WTC11 (cell line): ENCODE results near the gene IQCE. TPM values are rescaled to one million over a fixed set of nuclear protein-coding genes. Genes with fewer than 3 reads are reported as not detected.
A peak's percentile ranks its signal among the peaks of the same experiment; 100 is the strongest.

Experiments used
- ATAC-seq: fragments of 200-7000 bp; cut with Tn5 transposase; 2 replicates; pipeline ENCODE4 v1.10.0; 2021; ENCODE audit warnings: mild to moderate bottlenecking, moderate library complexity
- CTCF ChIA-PET: fragments of 300-600 bp; sonication (Branson Sonifier 250); formaldehyde crosslinking; loops from one replicate; lab custom pipeline; 2021; ENCODE audit warnings: antibody characterized with exemption; lab: Charles Lee
- POLR2A ChIA-PET: fragments of 350-600 bp; sonication (Branson Sonifier 250); formaldehyde crosslinking; loops from one replicate; lab custom pipeline; 2021; ENCODE audit warnings: antibody characterized with exemption; lab: Charles Lee
- DNase-seq: peaks from one replicate; pipeline ENCODE4 v3.0.0; 2021; ENCODE audit warnings: low spot score
- H3K27ac Mint-ChIP-seq: 2 replicates; pipeline ENCODE4 v1.8.0; 2021; ENCODE audit warnings: mixed read lengths
- H3K27me3 Mint-ChIP-seq: 2 replicates; pipeline ENCODE4 v1.8.0; 2021; ENCODE audit warnings: low read depth, mild to moderate bottlenecking, moderate library complexity, mixed read lengths
- H3K36me3 Mint-ChIP-seq: 2 replicates; pipeline ENCODE4 v1.8.0; 2021; ENCODE audit warnings: mixed read lengths
- H3K4me1 Mint-ChIP-seq: 2 replicates; pipeline ENCODE4 v1.8.0; 2022; ENCODE audit warnings: mixed read lengths
- H3K4me3 Mint-ChIP-seq: 2 replicates; pipeline ENCODE4 v1.8.0; 2021; ENCODE audit warnings: mild to moderate bottlenecking, moderate library complexity, mixed read lengths
- H3K9me3 Mint-ChIP-seq: 2 replicates; pipeline ENCODE4 v1.8.0; 2021; ENCODE audit warnings: mixed read lengths
- ATF2 ChIP-seq: sonication (generic); formaldehyde crosslinking; IDR thresholded peaks from 2 replicates; pipeline ENCODE4 v1.8.1; 2022; ENCODE audit warnings: low read depth, missing genetic modification reagents, borderline replicate concordance
- HMGA2 ChIP-seq: fragments of 250-450 bp; sonication (Bioruptor Pico); IDR thresholded peaks from 2 replicates; pipeline ENCODE4 v1.4.0; 2021; ENCODE audit warnings: mild to moderate bottlenecking, moderate library complexity
- MYBL2 ChIP-seq: sonication (generic); formaldehyde crosslinking; IDR thresholded peaks from 2 replicates; pipeline ENCODE4 v1.8.1; 2023; ENCODE audit warnings: mild to moderate bottlenecking, moderate library complexity, missing genetic modification reagents
- NFE2L1 ChIP-seq: sonication (generic); formaldehyde crosslinking; IDR thresholded peaks from 2 replicates; pipeline ENCODE4 v1.8.1; 2023; ENCODE audit warnings: missing genetic modification reagents
- SOX15 ChIP-seq: fragments of 250-450 bp; sonication (Bioruptor Pico); IDR thresholded peaks from 2 replicates; pipeline ENCODE4 v1.9.0; 2021; ENCODE audit warnings: mild to moderate bottlenecking
- TCF7 ChIP-seq: sonication (generic); formaldehyde crosslinking; IDR thresholded peaks from 2 replicates; pipeline ENCODE4 v1.8.0; 2022; ENCODE audit warnings: mild to moderate bottlenecking, low read depth, missing genetic modification reagents, moderate library complexity
- USF2 ChIP-seq: sonication (generic); formaldehyde crosslinking; IDR thresholded peaks from 2 replicates; pipeline ENCODE4 v1.8.1; 2023; ENCODE audit warnings: mild to moderate bottlenecking, missing genetic modification reagents, moderate library complexity
- ZNF416 ChIP-seq: fragments of 250-450 bp; sonication (Bioruptor Pico); IDR thresholded peaks from 2 replicates; pipeline ENCODE4 v1.9.0; 2021; ENCODE audit warnings: mild to moderate bottlenecking, inconsistent platforms
- ZNF423 ChIP-seq: fragments of 250-450 bp; sonication (Bioruptor Pico); IDR thresholded peaks from 2 replicates; pipeline ENCODE4 v2.1.2; 2022; ENCODE audit warnings: mild to moderate bottlenecking, moderate library complexity
- ZNF671 ChIP-seq: fragments of 250-450 bp; sonication (Bioruptor Pico); IDR thresholded peaks from 2 replicates; pipeline ENCODE4 v1.8.0; 2021; ENCODE audit warnings: mild to moderate bottlenecking
- total RNA-seq: library from RNA; stranded (reverse); gene quantifications from 3 replicates; pipeline ENCODE4 v1.2.3, GENCODE V29; 2021
- TF ChIP-seq, protein P1 (sequence below): fragments of 250-450 bp; sonication (Bioruptor Pico); IDR thresholded peaks from 2 replicates; pipeline ENCODE4 v1.9.0; 2021; ENCODE audit warnings: mild to moderate bottlenecking, borderline replicate concordance
- TF ChIP-seq, protein P2 (sequence below): sonication (generic); formaldehyde crosslinking; IDR thresholded peaks from 2 replicates; pipeline ENCODE4 v1.8.1; 2023; ENCODE audit warnings: mild to moderate bottlenecking, moderate library complexity, missing genetic modification reagents
- TF ChIP-seq, protein P3 (sequence below): sonication (generic); formaldehyde crosslinking; conservative IDR thresholded peaks from 2 replicates; pipeline ENCODE4 v1.8.1; 2023; ENCODE audit warnings: mild to moderate bottlenecking, low read depth, missing genetic modification reagents, moderate library complexity
- TF ChIP-seq, protein P4 (sequence below): sonication (generic); formaldehyde crosslinking; IDR thresholded peaks from 2 replicates; pipeline ENCODE4 v1.8.0; 2023; ENCODE audit warnings: missing genetic modification reagents, mild to moderate bottlenecking, borderline replicate concordance

IQCE gene
- total RNA-seq, 1 experiment from 2014 or later, result 4.4 TPM

DNA sequence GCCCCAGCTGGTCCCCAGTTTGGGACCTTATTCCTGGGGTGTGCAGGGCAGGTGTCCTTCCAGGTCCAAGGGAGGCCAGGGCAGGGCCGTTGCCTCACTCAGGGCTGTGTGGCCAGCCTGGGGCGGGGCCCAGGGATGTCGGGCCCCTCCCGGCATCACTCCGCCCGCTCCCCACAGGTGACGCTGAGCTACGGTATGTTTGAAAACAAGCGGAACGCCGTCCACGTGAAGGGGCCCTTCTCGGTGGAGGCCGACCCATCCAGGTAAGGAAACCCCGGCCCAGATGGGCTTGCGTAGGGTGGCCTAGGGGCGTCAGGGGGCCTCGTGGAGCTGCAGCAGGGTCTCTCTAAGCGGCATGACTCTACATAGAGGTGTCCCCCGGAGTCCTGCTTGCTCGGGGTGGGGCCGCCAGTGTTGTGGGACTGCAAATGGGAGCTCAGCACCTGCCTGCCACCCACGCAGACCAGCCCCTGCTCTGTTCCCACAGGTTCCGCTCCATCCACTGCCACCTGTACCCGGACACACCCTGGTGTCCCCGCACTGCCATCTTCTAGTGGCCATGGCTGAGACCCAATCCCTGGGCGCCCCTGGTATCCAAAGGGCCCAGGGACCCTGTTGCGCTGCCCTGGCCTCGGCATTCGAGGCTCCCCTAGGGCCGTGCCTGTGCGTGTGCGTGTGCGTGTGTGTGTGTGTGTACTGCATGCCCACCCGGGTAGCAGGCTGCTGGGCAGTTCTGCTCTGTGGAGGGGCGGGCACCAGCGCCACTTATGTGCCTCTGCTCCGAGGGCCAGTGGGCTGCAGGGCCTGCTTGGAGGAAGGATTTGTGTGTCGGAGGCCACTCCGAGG lies 31.9 kb upstream of the IQCE start:
- CTCF ChIA-PET, result interaction anchor here (0.6 to 7.1 kb wide), 8 partner anchors 29 to 178 kb away, joined by 3 to 65 read pairs (median 4); no protein-coding TSS in a partner anchor
- H3K27ac Mint-ChIP-seq, result no peak overlapping the region; the same call in 1 of the 2 replicates
- no peak for ATAC-seq
- no peaks in the 10 kb centered on the region for H3K9me3 Mint-ChIP-seq
- POLR2A ChIA-PET, result no interaction called here
- no peak for DNase-seq
- peaks cover 5% of the 10 kb centered on the region; the same call in 1 of the 2 replicates for H3K36me3 Mint-ChIP-seq
- H3K4me3 Mint-ChIP-seq, result no peak overlapping the region
- TF ChIP-seq, protein P1, sequence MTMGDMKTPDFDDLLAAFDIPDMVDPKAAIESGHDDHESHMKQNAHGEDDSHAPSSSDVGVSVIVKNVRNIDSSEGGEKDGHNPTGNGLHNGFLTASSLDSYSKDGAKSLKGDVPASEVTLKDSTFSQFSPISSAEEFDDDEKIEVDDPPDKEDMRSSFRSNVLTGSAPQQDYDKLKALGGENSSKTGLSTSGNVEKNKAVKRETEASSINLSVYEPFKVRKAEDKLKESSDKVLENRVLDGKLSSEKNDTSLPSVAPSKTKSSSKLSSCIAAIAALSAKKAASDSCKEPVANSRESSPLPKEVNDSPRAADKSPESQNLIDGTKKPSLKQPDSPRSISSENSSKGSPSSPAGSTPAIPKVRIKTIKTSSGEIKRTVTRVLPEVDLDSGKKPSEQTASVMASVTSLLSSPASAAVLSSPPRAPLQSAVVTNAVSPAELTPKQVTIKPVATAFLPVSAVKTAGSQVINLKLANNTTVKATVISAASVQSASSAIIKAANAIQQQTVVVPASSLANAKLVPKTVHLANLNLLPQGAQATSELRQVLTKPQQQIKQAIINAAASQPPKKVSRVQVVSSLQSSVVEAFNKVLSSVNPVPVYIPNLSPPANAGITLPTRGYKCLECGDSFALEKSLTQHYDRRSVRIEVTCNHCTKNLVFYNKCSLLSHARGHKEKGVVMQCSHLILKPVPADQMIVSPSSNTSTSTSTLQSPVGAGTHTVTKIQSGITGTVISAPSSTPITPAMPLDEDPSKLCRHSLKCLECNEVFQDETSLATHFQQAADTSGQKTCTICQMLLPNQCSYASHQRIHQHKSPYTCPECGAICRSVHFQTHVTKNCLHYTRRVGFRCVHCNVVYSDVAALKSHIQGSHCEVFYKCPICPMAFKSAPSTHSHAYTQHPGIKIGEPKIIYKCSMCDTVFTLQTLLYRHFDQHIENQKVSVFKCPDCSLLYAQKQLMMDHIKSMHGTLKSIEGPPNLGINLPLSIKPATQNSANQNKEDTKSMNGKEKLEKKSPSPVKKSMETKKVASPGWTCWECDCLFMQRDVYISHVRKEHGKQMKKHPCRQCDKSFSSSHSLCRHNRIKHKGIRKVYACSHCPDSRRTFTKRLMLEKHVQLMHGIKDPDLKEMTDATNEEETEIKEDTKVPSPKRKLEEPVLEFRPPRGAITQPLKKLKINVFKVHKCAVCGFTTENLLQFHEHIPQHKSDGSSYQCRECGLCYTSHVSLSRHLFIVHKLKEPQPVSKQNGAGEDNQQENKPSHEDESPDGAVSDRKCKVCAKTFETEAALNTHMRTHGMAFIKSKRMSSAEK (CRISPR knock-in tag), result no peak
- TF ChIP-seq, protein P2, sequence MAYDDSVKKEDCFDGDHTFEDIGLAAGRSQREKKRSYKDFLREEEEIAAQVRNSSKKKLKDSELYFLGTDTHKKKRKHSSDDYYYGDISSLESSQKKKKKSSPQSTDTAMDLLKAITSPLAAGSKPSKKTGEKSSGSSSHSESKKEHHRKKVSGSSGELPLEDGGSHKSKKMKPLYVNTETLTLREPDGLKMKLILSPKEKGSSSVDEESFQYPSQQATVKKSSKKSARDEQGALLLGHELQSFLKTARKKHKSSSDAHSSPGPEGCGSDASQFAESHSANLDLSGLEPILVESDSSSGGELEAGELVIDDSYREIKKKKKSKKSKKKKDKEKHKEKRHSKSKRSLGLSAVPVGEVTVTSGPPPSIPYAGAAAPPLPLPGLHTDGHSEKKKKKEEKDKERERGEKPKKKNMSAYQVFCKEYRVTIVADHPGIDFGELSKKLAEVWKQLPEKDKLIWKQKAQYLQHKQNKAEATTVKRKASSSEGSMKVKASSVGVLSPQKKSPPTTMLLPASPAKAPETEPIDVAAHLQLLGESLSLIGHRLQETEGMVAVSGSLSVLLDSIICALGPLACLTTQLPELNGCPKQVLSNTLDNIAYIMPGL (CRISPR knock-in tag), result 0 out of 2 replicates have a peak, but pooled peaks have one; percentile 12
- TF ChIP-seq MYBL2 (CRISPR knock-in tag) (no peak), SOX15 (no peak), NFE2L1 (CRISPR knock-in tag) (no peak), ZNF416 (CRISPR knock-in tag) (no peak)
- TF ChIP-seq, protein P3, sequence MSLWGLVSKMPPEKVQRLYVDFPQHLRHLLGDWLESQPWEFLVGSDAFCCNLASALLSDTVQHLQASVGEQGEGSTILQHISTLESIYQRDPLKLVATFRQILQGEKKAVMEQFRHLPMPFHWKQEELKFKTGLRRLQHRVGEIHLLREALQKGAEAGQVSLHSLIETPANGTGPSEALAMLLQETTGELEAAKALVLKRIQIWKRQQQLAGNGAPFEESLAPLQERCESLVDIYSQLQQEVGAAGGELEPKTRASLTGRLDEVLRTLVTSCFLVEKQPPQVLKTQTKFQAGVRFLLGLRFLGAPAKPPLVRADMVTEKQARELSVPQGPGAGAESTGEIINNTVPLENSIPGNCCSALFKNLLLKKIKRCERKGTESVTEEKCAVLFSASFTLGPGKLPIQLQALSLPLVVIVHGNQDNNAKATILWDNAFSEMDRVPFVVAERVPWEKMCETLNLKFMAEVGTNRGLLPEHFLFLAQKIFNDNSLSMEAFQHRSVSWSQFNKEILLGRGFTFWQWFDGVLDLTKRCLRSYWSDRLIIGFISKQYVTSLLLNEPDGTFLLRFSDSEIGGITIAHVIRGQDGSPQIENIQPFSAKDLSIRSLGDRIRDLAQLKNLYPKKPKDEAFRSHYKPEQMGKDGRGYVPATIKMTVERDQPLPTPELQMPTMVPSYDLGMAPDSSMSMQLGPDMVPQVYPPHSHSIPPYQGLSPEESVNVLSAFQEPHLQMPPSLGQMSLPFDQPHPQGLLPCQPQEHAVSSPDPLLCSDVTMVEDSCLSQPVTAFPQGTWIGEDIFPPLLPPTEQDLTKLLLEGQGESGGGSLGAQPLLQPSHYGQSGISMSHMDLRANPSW (CRISPR knock-in tag), result no peak
- H3K4me1 Mint-ChIP-seq, result peaks cover 32% of the 10 kb centered on the region
- H3K27me3 Mint-ChIP-seq, result peaks cover under 1% of the 10 kb centered on the region

DNA sequence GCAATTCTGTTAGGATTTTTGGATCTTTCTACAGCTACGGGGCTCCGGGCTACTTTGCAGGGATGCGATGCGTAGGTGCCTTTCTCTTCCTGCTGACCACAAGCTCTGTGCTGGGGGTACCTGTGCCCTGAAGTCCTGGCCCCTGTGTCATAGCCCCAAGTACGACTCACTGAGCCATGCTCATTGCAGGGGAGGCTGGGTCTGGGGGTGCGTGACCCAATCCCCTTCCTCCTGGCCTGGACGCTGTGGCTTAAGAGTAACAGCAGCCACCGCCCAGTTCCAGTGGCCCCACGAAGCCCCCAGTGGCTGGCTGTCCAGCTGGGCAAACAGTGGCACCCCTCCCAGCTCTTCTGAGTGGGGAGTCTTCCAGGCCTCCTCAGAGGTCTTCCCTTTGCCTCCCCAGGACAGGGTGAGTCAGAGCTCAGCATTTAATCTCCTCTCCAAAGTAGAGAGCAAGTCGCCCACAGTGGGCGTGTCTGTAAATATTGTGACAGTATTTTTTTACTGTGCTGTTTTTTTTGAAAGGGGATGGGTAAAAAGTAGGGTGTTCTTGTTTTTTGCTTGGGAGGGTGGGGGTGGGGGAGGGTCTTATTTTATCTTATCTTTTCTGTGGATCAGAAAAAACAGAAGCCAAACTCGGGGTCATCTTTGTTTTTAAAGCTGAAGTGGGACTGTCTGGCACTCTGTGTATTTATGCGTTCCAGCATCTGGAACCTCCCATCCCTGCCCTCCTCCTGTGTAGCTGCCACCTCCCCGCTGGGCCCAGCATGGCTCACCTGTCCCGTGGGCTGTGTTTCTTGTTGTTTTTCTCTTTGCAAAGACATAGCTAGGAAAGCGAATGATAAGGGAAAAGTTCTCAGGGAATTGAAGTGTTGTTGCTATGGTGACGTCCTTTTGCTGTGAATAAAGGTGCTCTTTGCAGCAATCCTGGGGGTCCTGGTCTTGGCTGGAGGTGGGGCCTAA lies 31.0 kb upstream of the IQCE start:
- no peak for ATAC-seq
- Mint-ChIP-seq H3K27ac (peak overlapping the region; percentile 95), H3K27me3 (no peaks in the 10 kb centered on the region; the same call in 1 of the 2 replicates), H3K36me3 (peaks cover 5% of the 10 kb centered on the region; the same call in 1 of the 2 replicates), H3K4me1 (peaks cover 25% of the 10 kb centered on the region), H3K9me3 (no peaks in the 10 kb centered on the region), H3K4me3 (no peak overlapping the region)
- ChIA-PET POLR2A (interaction anchor here (0.6 kb wide), 1 partner anchor 405 kb away, joined by 4 read pairs; no protein-coding TSS in a partner anchor), CTCF (interaction anchor here (0.6 to 7.1 kb wide), 6 partner anchors 11 to 177 kb away, joined by 3 to 65 read pairs (median 4); no protein-coding TSS in a partner anchor)
- no peak for DNase-seq
- TF ChIP-seq ZNF423, result peak; percentile 84
- TF ChIP-seq USF2 (CRISPR knock-in tag), result no peak
- no peak for TF ChIP-seq ZNF671
- no peak for TF ChIP-seq ATF2 (CRISPR knock-in tag)
- TF ChIP-seq HMGA2, result no peak
- no peak for TF ChIP-seq TCF7
- TF ChIP-seq, protein P4, sequence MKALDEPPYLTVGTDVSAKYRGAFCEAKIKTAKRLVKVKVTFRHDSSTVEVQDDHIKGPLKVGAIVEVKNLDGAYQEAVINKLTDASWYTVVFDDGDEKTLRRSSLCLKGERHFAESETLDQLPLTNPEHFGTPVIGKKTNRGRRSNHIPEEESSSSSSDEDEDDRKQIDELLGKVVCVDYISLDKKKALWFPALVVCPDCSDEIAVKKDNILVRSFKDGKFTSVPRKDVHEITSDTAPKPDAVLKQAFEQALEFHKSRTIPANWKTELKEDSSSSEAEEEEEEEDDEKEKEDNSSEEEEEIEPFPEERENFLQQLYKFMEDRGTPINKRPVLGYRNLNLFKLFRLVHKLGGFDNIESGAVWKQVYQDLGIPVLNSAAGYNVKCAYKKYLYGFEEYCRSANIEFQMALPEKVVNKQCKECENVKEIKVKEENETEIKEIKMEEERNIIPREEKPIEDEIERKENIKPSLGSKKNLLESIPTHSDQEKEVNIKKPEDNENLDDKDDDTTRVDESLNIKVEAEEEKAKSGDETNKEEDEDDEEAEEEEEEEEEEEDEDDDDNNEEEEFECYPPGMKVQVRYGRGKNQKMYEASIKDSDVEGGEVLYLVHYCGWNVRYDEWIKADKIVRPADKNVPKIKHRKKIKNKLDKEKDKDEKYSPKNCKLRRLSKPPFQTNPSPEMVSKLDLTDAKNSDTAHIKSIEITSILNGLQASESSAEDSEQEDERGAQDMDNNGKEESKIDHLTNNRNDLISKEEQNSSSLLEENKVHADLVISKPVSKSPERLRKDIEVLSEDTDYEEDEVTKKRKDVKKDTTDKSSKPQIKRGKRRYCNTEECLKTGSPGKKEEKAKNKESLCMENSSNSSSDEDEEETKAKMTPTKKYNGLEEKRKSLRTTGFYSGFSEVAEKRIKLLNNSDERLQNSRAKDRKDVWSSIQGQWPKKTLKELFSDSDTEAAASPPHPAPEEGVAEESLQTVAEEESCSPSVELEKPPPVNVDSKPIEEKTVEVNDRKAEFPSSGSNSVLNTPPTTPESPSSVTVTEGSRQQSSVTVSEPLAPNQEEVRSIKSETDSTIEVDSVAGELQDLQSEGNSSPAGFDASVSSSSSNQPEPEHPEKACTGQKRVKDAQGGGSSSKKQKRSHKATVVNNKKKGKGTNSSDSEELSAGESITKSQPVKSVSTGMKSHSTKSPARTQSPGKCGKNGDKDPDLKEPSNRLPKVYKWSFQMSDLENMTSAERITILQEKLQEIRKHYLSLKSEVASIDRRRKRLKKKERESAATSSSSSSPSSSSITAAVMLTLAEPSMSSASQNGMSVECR (CRISPR knock-in tag), result no peak
